Upper lobe of right lung (tissue), 1 donor: ENCODE measurements around the gene FABP6. TPM values are rescaled to one million over a fixed set of nuclear protein-coding genes. Genes with fewer than 3 reads are reported as not detected.
"Not testable (repeated sequence)": the region's sequence is repeated elsewhere in the genome, so short reads cannot be mapped to it uniquely, and the experiment has no call there.

Experiments used
- ATAC-seq: fragments of 200-7000 bp; cut with Tn5 transposase; one replicate; pipeline ENCODE4 v1.9.1; 2020; ENCODE audit warnings: mild to moderate bottlenecking, moderate library complexity
- DNase-seq: peaks from one replicate; pipeline ENCODE4 v3.0.0-alpha.2; 2020
- H3K27ac ChIP-seq: fragments of 200-600 bp; one replicate; pipeline ENCODE4 v1.8.0; 2022
- H3K27me3 ChIP-seq: fragments of 200-600 bp; one replicate; pipeline ENCODE4 v1.8.0; 2022; ENCODE audit warnings: mild to moderate bottlenecking
- H3K36me3 ChIP-seq: fragments of 200-600 bp; one replicate; pipeline ENCODE4 v1.8.0; 2022
- H3K4me1 ChIP-seq: fragments of 200-600 bp; one replicate; pipeline ENCODE4 v1.8.0; 2022
- H3K4me3 ChIP-seq: fragments of 200-600 bp; one replicate; pipeline ENCODE4 v1.8.0; 2022; ENCODE audit warnings: mild to moderate bottlenecking
- H3K9me3 ChIP-seq: fragments of 200-600 bp; one replicate; pipeline ENCODE4 v1.8.0; 2022
- CTCF ChIP-seq: fragments of 200-600 bp; IDR thresholded peaks from one replicate; pipeline ENCODE4 v1.8.0; 2022; ENCODE audit warnings: antibody characterized with exemption
- intact Hi-C: fragments of 100-400 bp; cut with DNase I; formaldehyde crosslinking; loops from one replicate; pipeline ENCODE4 v1.11.0; 2022
- total RNA-seq: library from RNA; stranded (reverse); fragmentation: NEBNext Ultra II Directional; extraction: Animal tissue kit (Norgen Biotek cat#: 25700); gene quantifications from one replicate; pipeline ENCODE4 v1.2.1, GENCODE V29; 2021
- donor health status: DM: no; HTN: yes; CAD: no; lungs with severe emphysema.

Gene FABP6
- total RNA-seq, 1 donor from 2014 or later: not detected

- TF ChIP-seq CTCF: no peak
- no peaks in the 10 kb centered on the region for H3K27me3 ChIP-seq
- no peak for ATAC-seq
Measured at GRCh38 chr5:160186480-160186879, 42.8 kb upstream of the FABP6 start.

GRCh38 chr5:160187091-160187490 is 42.2 kb upstream of the FABP6 start:
- no peak overlapping the region for H3K4me3 ChIP-seq
- H3K27me3 ChIP-seq: no peaks in the 10 kb centered on the region
- no peaks in the 10 kb centered on the region for H3K9me3 ChIP-seq
- intact Hi-C loops: no loop called here
- H3K36me3 ChIP-seq: no peaks in the 10 kb centered on the region
- TF ChIP-seq CTCF: no peak
- no peak for DNase-seq
- H3K4me1 ChIP-seq: peaks cover 3% of the 10 kb centered on the region
- ATAC-seq: no peak
- H3K27ac ChIP-seq: no peak overlapping the region

More at GRCh38 chr5:160186480-160186879, 42.8 kb upstream of the FABP6 start:
- H3K4me3 ChIP-seq: no peak overlapping the region
- no peaks in the 10 kb centered on the region for H3K36me3 ChIP-seq
- H3K27ac ChIP-seq: no peak overlapping the region
- intact Hi-C loops: no loop called here
- peaks cover 3% of the 10 kb centered on the region for H3K4me1 ChIP-seq
- DNase-seq: no peak
- H3K9me3 ChIP-seq: no peaks in the 10 kb centered on the region

GRCh38 chr5:160188141-160189015 is 40.9 kb upstream of the FABP6 start:
- H3K4me3 ChIP-seq: peak overlapping the region; percentile 57
- H3K9me3 ChIP-seq: no peaks in the 10 kb centered on the region
- H3K27ac ChIP-seq: peak overlapping the region; percentile 80
- peak; percentile 77 for DNase-seq
- peak; percentile 81 for ATAC-seq
- no peaks in the 10 kb centered on the region for H3K36me3 ChIP-seq
- intact Hi-C loops: no loop called here
- no peaks in the 10 kb centered on the region for H3K27me3 ChIP-seq
- H3K4me1 ChIP-seq: peaks cover 3% of the 10 kb centered on the region
- TF ChIP-seq CTCF: peak; percentile 7

GRCh38 chr5:160192424-160192823 is 36.9 kb upstream of the FABP6 start:
- H3K27me3 ChIP-seq: no peaks in the 10 kb centered on the region
- no peak overlapping the region for H3K4me3 ChIP-seq
- TF ChIP-seq CTCF: no peak
- no peak for ATAC-seq
- no peaks in the 10 kb centered on the region for H3K9me3 ChIP-seq
- H3K27ac ChIP-seq: no peak overlapping the region
- peaks cover 3% of the 10 kb centered on the region for H3K4me1 ChIP-seq
- H3K36me3 ChIP-seq: no peaks in the 10 kb centered on the region
- DNase-seq: no peak
- intact Hi-C loops: no loop called here

- H3K9me3 ChIP-seq, ATAC-seq, intact Hi-C loops: not testable (repeated sequence)
Measured at GRCh38 chr5:160193076-160193475, 36.2 kb upstream of the FABP6 start.

GRCh38 chr5:160193790-160194189 is 35.5 kb upstream of the FABP6 start:
- H3K4me1 ChIP-seq, H3K9me3 ChIP-seq, DNase-seq, H3K27me3 ChIP-seq, H3K36me3 ChIP-seq, H3K27ac ChIP-seq, H3K4me3 ChIP-seq, ATAC-seq, intact Hi-C loops: not testable (repeated sequence)

More at GRCh38 chr5:160193076-160193475, 36.2 kb upstream of the FABP6 start:
- H3K36me3 ChIP-seq, H3K4me3 ChIP-seq, H3K27ac ChIP-seq, H3K4me1 ChIP-seq, H3K27me3 ChIP-seq, DNase-seq: not testable (repeated sequence)
